K562 (cell line): ENCODE data around the gene F12. TPM values are rescaled to one million over a fixed set of nuclear protein-coding genes. Genes with fewer than 3 reads are reported as not detected.

Source experiments
- DIDO1 ChIP-seq: fragments of 450-650 bp; IDR thresholded peaks from 2 replicates; pipeline ENCODE4 v1.6.1; 2016; ENCODE audit warnings: low read depth, missing biosample characterization, missing genetic modification characterization
- E2F5 ChIP-seq: sonication (generic); formaldehyde crosslinking; IDR thresholded peaks from 2 replicates; pipeline ENCODE4 v1.8.0; 2022; ENCODE audit warnings: mild to moderate bottlenecking, missing genetic modification reagents
- HMGN3 ChIP-seq: IDR thresholded peaks from 2 replicates; pipeline ENCODE4 v1.6.1; 2011; ENCODE audit warnings: borderline replicate concordance, low read depth, mild to moderate bottlenecking, mixed read lengths, low read length; ENCODE audit not compliant: insufficient read length; ENCODE audit errors: extremely low read depth
- HSF4 ChIP-seq: fragments of 250-450 bp; sonication (Bioruptor Pico); IDR thresholded peaks from 2 replicates; pipeline ENCODE4 v2.1.2; 2022; ENCODE audit warnings: mild to moderate bottlenecking, moderate library complexity, borderline replicate concordance
- MAFF ChIP-seq: IDR thresholded peaks from 2 replicates; pipeline ENCODE4 v1.6.1; 2012; ENCODE audit warnings: low read length, improper control_type of control experiment
- MIER1 ChIP-seq: fragments of 450-650 bp; IDR thresholded peaks from 2 replicates; pipeline ENCODE4 v1.6.1; 2016; ENCODE audit warnings: antibody characterized with exemption, mild to moderate bottlenecking, low read depth
- MXI1 ChIP-seq: IDR thresholded peaks from 2 replicates; pipeline ENCODE4 v1.6.1; 2011; ENCODE audit warnings: low read depth, mild to moderate bottlenecking, improper control_type of control experiment, low read length
- POU5F1 ChIP-seq: fragments of 150-350 bp; IDR thresholded peaks from 2 replicates; pipeline ENCODE4 v1.6.1; 2014; ENCODE audit warnings: borderline replicate concordance, low read length, low read depth, mild to moderate bottlenecking; ENCODE audit not compliant: partially characterized antibody
- TAF1 ChIP-seq: IDR thresholded peaks from 2 replicates; pipeline ENCODE4 v1.6.1; 2011; ENCODE audit warnings: mild to moderate bottlenecking, low read length, moderate library complexity; ENCODE audit not compliant: insufficient read depth, control insufficient read depth, severe bottlenecking; ENCODE audit errors: extremely low read depth
- TFAM ChIP-seq: fragments of 250-450 bp; sonication (Bioruptor Pico); conservative IDR thresholded peaks from 2 replicates; pipeline ENCODE4 v1.5.0; 2021; ENCODE audit warnings: mild to moderate bottlenecking, moderate library complexity
- ZNF695 ChIP-seq: fragments of 450-650 bp; formaldehyde crosslinking; IDR thresholded peaks from 2 replicates; pipeline ENCODE4 v1.4.0; 2020; ENCODE audit warnings: mild to moderate bottlenecking, moderate library complexity
- polyA plus RNA-seq, 8 experiments: library from polyadenylated mRNA; depleted of rRNA in 4 of 8; stranded (reverse) in 5 of 8; unstranded in 3 of 8; fragments of >200 nt; fragmentation: Nextera tagmentation in 2 of 8; fragmentation: Illumina TruSeq in 1 of 8; extraction: Ambion mirVana in 2 of 8; extraction: Trizol in 1 of 8; gene quantifications; 2 replicates each; pipeline versions ENCODE4 v1.2.1 to v1.2.3, GENCODE V29; 2011 to 2014; ENCODE audit warnings: inconsistent platforms in 1 of 8, missing spikeins in 1 of 8
- total RNA-seq, 7 experiments: library from RNA; depleted of rRNA in 6 of 7; stranded (reverse); fragments of >200 nt in 6 of 7; fragmentation: Illumina TruSeq in 2 of 7; extraction: Trizol in 2 of 7; gene quantifications; 2 replicates each; pipeline versions ENCODE4 v1.2.1 to v1.2.3, GENCODE V29; 2011 to 2021; ENCODE audit warnings: low replicate concordance in 1 of 7
- TF ChIP-seq, protein P1 (sequence below): fragments of 450-650 bp; IDR thresholded peaks from 2 replicates; pipeline ENCODE4 v1.6.1; 2016; ENCODE audit warnings: mild to moderate bottlenecking, moderate library complexity
- TF ChIP-seq, protein P2 (sequence below), 2 experiments: IDR thresholded peaks; 2 replicates each; pipeline ENCODE4 v1.6.1; 2011; ENCODE audit warnings: borderline replicate concordance in 1 of 2, control low read depth in 1 of 2, low read depth in 1 of 2, low read length in 1 of 2, mild to moderate bottlenecking in 1 of 2, mixed read lengths in 1 of 2, moderate library complexity in 1 of 2; ENCODE audit not compliant: insufficient read depth in 1 of 2, insufficient read length in 1 of 2, poor library complexity in 1 of 2, severe bottlenecking in 1 of 2; ENCODE audit errors: extremely low read depth in 1 of 2

Gene F12
- total and polyA plus RNA-seq, 9 of the 15 experiments (the other 6 are each of a cell fraction or from before 2014, with no cell fraction given), result 0.59 to 18.3 (median 3.6) TPM

- TF ChIP-seq, protein P1, sequence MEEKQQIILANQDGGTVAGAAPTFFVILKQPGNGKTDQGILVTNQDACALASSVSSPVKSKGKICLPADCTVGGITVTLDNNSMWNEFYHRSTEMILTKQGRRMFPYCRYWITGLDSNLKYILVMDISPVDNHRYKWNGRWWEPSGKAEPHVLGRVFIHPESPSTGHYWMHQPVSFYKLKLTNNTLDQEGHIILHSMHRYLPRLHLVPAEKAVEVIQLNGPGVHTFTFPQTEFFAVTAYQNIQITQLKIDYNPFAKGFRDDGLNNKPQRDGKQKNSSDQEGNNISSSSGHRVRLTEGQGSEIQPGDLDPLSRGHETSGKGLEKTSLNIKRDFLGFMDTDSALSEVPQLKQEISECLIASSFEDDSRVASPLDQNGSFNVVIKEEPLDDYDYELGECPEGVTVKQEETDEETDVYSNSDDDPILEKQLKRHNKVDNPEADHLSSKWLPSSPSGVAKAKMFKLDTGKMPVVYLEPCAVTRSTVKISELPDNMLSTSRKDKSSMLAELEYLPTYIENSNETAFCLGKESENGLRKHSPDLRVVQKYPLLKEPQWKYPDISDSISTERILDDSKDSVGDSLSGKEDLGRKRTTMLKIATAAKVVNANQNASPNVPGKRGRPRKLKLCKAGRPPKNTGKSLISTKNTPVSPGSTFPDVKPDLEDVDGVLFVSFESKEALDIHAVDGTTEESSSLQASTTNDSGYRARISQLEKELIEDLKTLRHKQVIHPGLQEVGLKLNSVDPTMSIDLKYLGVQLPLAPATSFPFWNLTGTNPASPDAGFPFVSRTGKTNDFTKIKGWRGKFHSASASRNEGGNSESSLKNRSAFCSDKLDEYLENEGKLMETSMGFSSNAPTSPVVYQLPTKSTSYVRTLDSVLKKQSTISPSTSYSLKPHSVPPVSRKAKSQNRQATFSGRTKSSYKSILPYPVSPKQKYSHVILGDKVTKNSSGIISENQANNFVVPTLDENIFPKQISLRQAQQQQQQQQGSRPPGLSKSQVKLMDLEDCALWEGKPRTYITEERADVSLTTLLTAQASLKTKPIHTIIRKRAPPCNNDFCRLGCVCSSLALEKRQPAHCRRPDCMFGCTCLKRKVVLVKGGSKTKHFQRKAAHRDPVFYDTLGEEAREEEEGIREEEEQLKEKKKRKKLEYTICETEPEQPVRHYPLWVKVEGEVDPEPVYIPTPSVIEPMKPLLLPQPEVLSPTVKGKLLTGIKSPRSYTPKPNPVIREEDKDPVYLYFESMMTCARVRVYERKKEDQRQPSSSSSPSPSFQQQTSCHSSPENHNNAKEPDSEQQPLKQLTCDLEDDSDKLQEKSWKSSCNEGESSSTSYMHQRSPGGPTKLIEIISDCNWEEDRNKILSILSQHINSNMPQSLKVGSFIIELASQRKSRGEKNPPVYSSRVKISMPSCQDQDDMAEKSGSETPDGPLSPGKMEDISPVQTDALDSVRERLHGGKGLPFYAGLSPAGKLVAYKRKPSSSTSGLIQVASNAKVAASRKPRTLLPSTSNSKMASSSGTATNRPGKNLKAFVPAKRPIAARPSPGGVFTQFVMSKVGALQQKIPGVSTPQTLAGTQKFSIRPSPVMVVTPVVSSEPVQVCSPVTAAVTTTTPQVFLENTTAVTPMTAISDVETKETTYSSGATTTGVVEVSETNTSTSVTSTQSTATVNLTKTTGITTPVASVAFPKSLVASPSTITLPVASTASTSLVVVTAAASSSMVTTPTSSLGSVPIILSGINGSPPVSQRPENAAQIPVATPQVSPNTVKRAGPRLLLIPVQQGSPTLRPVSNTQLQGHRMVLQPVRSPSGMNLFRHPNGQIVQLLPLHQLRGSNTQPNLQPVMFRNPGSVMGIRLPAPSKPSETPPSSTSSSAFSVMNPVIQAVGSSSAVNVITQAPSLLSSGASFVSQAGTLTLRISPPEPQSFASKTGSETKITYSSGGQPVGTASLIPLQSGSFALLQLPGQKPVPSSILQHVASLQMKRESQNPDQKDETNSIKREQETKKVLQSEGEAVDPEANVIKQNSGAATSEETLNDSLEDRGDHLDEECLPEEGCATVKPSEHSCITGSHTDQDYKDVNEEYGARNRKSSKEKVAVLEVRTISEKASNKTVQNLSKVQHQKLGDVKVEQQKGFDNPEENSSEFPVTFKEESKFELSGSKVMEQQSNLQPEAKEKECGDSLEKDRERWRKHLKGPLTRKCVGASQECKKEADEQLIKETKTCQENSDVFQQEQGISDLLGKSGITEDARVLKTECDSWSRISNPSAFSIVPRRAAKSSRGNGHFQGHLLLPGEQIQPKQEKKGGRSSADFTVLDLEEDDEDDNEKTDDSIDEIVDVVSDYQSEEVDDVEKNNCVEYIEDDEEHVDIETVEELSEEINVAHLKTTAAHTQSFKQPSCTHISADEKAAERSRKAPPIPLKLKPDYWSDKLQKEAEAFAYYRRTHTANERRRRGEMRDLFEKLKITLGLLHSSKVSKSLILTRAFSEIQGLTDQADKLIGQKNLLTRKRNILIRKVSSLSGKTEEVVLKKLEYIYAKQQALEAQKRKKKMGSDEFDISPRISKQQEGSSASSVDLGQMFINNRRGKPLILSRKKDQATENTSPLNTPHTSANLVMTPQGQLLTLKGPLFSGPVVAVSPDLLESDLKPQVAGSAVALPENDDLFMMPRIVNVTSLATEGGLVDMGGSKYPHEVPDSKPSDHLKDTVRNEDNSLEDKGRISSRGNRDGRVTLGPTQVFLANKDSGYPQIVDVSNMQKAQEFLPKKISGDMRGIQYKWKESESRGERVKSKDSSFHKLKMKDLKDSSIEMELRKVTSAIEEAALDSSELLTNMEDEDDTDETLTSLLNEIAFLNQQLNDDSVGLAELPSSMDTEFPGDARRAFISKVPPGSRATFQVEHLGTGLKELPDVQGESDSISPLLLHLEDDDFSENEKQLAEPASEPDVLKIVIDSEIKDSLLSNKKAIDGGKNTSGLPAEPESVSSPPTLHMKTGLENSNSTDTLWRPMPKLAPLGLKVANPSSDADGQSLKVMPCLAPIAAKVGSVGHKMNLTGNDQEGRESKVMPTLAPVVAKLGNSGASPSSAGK, result peak; percentile 70
- TF ChIP-seq HMGN3 (no peak), MAFF (no peak), E2F5 (no peak), ZNF695 (CRISPR knock-in tag) (no peak), POU5F1 (no peak), TAF1 (peak; percentile 26), HSF4 (no peak), MIER1 (no peak), MXI1 (no peak), DIDO1 (tag) (no peak), TFAM (no peak)
- TF ChIP-seq, protein P2, sequence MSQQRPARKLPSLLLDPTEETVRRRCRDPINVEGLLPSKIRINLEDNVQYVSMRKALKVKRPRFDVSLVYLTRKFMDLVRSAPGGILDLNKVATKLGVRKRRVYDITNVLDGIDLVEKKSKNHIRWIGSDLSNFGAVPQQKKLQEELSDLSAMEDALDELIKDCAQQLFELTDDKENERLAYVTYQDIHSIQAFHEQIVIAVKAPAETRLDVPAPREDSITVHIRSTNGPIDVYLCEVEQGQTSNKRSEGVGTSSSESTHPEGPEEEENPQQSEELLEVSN (IDR thresholded peaks at IDR 0.05; ENCODE audit: borderline replicate concordance in 1 of 2, extremely low read depth in 1 of 2, insufficient read depth in 1 of 2, insufficient read length in 1 of 2, low read depth in 1 of 2, low read length in 1 of 2, poor library complexity in 1 of 2, severe bottlenecking in 1 of 2), result peak; percentile 48 to 74
These were observed 18.0 kb upstream of the F12 start (continued) for GRCh38 chr5:177427211-177427822.
